Effector memory CD4-positive, alpha-beta T cell (primary cell): ENCODE results near the gene HECTD4.

ENCODE experiments used
- DNase-seq, 3 donors: peaks; one replicate each; pipeline ENCODE4 v3.0.0-alpha.2; 2020
- H3K27ac ChIP-seq: 2 replicates; pipeline ENCODE4 v1.7.0; 2013; ENCODE audit warnings: mild to moderate bottlenecking, low read length, moderate library complexity; ENCODE audit not compliant: insufficient read depth, poor library complexity, severe bottlenecking
- H3K27me3 ChIP-seq: replicated peaks from 2 replicates; pipeline ENCODE4 v1.7.0; 2013; ENCODE audit warnings: mild to moderate bottlenecking, low read length; ENCODE audit not compliant: insufficient read depth, control insufficient read depth, poor library complexity, severe bottlenecking
- H3K36me3 ChIP-seq: 2 replicates; pipeline ENCODE4 v1.7.0; 2013; ENCODE audit warnings: mild to moderate bottlenecking, low read length, moderate library complexity; ENCODE audit not compliant: control insufficient read depth, insufficient read depth
- H3K4me1 ChIP-seq: 2 replicates; pipeline ENCODE4 v1.7.0; 2013; ENCODE audit warnings: low read length, mild to moderate bottlenecking; ENCODE audit not compliant: control insufficient read depth, insufficient read depth, poor library complexity, severe bottlenecking
- H3K4me3 ChIP-seq: 2 replicates; pipeline ENCODE4 v1.7.0; 2013; ENCODE audit warnings: low read length, low read depth, mild to moderate bottlenecking; ENCODE audit not compliant: insufficient read depth, poor library complexity, severe bottlenecking
- H3K9me3 ChIP-seq: 2 replicates; pipeline ENCODE4 v1.7.0; 2013; ENCODE audit warnings: mild to moderate bottlenecking, low read length, moderate library complexity; ENCODE audit not compliant: control insufficient read depth

HECTD4 gene

DNA sequence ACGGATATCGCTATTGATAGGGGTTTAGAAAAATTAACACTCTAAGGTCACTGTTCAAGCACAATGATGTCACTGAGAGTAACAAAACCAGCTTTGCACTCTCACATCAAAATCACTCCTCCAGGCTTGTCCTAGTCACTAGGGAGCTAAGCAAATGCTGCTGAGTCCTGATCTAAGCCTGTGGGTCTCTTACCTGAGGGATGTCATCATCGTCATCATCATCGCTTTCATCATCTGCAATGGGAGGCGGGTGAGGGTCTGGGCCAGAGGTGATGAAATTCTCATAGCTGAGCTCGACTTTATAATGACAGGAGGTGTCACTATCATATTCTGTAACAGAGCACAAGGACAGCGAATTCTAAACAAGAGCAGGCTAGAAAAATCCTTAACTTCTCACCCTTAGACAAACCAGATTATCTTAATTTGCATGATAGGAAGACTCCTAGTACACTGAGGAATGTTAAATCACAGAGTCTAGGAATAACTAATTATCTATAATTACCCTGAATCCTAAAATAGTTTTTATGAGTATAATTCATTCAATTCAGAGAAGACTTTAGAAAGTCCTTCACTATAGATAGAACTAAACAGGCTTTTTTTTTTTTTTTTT, 173.8 kb downstream of the HECTD4 start:
- Histone ChIP-seq H3K9me3 (no peaks in the 10 kb centered on the region), H3K27ac (no peak overlapping the region), H3K4me1 (no peaks in the 10 kb centered on the region), H3K36me3 (peaks cover 47% of the 10 kb centered on the region), H3K4me3 (no peak overlapping the region), H3K27me3 (no peaks in the 10 kb centered on the region)
- no peak for DNase-seq

DNA sequence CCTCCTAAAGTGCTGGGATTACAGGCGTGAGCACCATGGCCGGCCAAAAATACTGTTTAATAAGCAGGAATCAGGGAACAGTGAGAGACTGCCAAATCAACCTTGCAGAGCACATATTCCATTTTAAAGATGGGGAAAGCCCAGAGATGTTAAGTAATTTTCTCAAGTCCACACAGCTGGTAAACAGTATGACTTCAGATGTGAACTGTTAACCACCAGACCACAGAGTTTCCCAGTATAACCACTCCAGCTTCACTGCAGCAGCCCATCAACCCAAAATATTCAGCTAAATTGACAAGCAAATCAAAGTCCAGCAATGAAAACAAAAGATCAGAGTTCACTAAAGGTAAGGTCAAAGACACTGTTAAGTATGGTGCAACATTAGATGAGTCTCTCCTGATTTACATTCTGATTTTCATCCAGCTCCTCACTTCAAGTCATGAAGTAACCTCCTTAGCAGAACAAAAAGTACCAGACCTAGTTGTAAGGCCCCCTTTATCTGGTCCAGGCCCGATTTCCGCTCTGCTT, 174.8 kb downstream of the HECTD4 start:
- Histone ChIP-seq H3K27ac (no peak overlapping the region), H3K27me3 (no peaks in the 10 kb centered on the region), H3K4me3 (no peak overlapping the region), H3K36me3 (peaks cover 50% of the 10 kb centered on the region), H3K4me1 (no peaks in the 10 kb centered on the region), H3K9me3 (no peaks in the 10 kb centered on the region)
- no peak for DNase-seq

DNA sequence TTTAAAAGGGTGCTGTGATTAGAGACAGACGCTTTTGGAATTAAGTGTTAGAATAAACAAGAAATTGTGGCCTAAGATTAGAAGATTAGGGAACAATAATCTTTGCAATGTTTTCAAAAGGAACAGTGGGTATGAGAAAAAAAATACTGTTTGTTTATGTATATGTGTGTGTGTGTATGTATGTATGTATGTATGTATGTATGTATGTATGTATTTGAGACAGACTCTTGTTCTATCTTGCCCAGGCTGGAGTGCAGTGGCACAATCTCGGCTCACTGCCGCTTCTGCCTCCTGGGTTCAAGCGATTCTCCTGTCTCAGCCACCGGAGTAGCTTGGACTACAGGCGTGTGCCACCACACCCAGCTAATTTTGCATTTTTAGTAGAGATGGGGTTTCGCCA, 175.3 kb downstream of the HECTD4 start:
- Histone ChIP-seq H3K9me3 (no peaks in the 10 kb centered on the region), H3K4me3 (no peak overlapping the region), H3K27ac (no peak overlapping the region), H3K27me3 (no peaks in the 10 kb centered on the region), H3K36me3 (peaks cover 45% of the 10 kb centered on the region), H3K4me1 (no peaks in the 10 kb centered on the region)
- DNase-seq, result no peak

- no peak for DNase-seq
- H3K27me3 ChIP-seq, result no peaks in the 10 kb centered on the region
- no peak overlapping the region for H3K4me3 ChIP-seq
- H3K27ac ChIP-seq, result no peak overlapping the region
- peaks cover 25% of the 10 kb centered on the region for H3K36me3 ChIP-seq
- H3K9me3 ChIP-seq, result no peaks in the 10 kb centered on the region
- no peaks in the 10 kb centered on the region for H3K4me1 ChIP-seq
These were observed 183.1 kb downstream of the HECTD4 start for GRCh38 chr12:112199136-112199535.

DNA sequence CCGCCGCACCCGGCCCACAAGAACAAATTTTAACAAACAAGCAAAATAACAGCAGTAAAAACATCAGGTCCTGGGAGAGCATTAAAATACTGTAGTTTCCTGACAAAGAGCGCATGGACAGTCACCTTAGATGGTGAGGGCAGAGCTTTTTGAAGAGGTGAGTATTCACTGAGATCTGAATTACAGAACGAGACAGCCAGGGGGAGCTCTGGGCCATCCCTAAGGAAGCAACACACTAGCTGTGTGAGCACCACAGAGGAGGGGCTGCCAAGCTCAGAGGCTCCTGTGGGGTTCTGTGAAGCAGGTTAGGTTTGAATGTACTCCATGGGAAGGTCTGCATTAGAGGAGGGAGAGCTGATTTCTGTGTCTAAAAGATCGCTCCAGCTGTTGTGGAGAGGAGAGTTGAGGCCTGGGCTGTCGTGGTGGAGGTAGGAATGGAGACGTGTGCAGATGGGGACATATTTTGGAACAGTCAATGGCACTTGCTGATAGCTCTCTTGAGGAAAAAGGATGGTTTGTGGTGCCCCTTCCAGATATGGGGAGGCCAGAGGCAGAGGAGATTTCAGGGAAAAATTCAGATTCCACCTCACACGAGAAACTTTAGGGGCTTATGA, 184.0 kb downstream of the HECTD4 start:
- Histone ChIP-seq H3K27ac (no peak overlapping the region), H3K9me3 (no peaks in the 10 kb centered on the region), H3K4me1 (no peaks in the 10 kb centered on the region), H3K4me3 (no peak overlapping the region), H3K27me3 (no peaks in the 10 kb centered on the region), H3K36me3 (peaks cover 28% of the 10 kb centered on the region)
- peak in 1 of 3 donors; percentile 6 for DNase-seq

DNA sequence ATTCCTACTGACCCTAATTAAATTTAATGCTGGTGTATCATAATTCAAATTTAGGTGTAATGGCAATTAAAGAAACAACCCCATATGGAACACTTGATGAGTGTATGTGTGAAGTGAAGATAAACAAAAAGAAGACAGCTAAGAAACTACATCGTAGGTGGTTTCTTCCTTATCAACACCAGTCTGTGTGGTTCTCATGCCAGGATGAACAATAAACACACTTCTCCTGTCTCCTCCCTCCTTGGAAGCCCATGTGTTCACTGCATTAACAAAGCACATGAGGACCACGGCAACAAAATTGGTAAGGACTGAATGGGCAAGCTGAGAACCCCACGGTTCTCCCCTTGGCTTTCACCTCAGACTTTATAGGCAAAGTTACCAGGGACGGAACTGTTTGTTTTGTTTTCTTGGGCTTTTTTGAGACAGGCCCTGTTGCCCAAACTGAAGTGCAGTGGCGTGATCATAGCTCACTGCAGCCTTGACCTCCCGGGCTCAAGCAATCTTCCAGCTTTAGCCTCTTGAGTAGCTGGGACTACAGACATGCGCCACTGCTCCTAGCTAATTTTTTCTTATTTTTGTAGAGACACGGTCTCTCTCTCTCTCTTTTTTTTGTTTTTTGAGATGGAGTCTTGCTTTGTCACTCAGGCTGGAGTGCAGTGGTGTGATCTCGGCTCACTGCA, 185.9 kb downstream of the HECTD4 start:
- no peaks in the 10 kb centered on the region for H3K9me3 ChIP-seq
- no peak overlapping the region for H3K4me3 ChIP-seq
- H3K27me3 ChIP-seq, result no peaks in the 10 kb centered on the region
- no peak overlapping the region for H3K27ac ChIP-seq
- peaks cover 43% of the 10 kb centered on the region for H3K36me3 ChIP-seq
- no peaks in the 10 kb centered on the region for H3K4me1 ChIP-seq
- no peak for DNase-seq

DNA sequence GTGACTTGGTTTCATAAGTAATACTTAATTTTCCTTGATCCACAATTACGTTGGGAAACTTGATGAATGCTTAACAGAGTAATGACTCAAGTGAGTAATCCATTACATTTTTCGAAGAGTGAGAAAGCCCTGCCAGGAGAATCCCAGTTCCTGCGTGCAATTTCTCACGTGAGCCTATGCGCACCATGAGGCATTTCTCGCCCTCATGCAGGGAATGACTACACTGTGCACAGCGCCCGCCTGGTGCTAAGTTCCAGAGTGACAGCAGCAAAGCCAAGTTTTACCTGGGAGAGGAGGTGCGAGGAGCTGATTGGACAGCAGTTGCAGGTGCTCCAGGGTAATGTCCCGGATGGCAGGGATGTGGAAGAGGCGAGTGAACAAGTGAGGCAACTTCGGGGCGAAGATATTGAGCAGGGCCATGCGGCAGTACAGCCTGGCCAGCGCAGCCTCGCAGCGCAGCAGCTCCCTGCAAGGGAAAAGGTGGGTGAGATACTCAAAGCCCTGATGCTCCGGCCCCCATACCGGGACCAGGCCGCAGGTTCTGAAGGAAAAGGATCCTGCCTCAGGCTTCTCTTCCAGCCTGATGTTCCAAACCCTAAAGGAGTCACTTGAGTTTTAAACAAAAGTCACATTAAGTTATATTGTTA, 187.5 kb downstream of the HECTD4 start:
- DNase-seq, result no peak
- H3K36me3 ChIP-seq, result peaks cover 35% of the 10 kb centered on the region
- H3K27me3 ChIP-seq, result no peaks in the 10 kb centered on the region
- H3K9me3 ChIP-seq, result no peaks in the 10 kb centered on the region
- H3K4me1 ChIP-seq, result no peaks in the 10 kb centered on the region
- no peak overlapping the region for H3K27ac ChIP-seq
- no peak overlapping the region for H3K4me3 ChIP-seq

- Histone ChIP-seq H3K36me3 (peaks cover 34% of the 10 kb centered on the region), H3K4me1 (no peaks in the 10 kb centered on the region), H3K27ac (no peak overlapping the region), H3K9me3 (no peaks in the 10 kb centered on the region), H3K4me3 (no peak overlapping the region), H3K27me3 (no peaks in the 10 kb centered on the region)
- DNase-seq, result no peak
These were observed 189.8 kb downstream of the HECTD4 start for GRCh38 chr12:112192475-112192874.

DNA sequence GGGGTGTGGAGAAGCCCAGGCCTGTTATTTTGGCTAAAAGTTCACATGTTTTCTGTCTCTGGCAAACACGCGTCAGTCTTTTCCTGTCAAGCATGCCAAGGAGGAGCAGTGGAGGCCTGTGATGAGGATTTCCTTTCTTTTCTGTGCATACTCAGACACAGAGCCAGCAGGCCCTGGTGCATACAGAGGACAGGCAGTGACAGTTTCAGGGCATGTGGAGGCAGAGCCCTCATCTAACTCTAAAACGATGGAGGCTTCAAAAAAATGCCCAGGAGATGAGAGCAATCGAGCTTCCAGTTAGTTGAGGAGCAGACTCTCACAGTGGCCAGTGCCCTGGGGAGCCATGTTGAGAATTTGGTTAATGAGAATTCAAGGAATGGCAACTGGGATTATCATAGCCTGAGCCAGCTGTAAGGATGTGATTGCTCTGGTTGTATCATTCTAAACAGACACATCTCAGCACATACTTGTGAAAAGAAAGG, 190.3 kb downstream of the HECTD4 start:
- H3K36me3 ChIP-seq, result peaks cover 34% of the 10 kb centered on the region
- no peaks in the 10 kb centered on the region for H3K27me3 ChIP-seq
- DNase-seq, result no peak
- no peaks in the 10 kb centered on the region for H3K9me3 ChIP-seq
- no peaks in the 10 kb centered on the region for H3K4me1 ChIP-seq
- no peak overlapping the region for H3K27ac ChIP-seq
- no peak overlapping the region for H3K4me3 ChIP-seq
